ENCODE results near the gene PARVG.

The PARVG gene

GRCh38 chr22:44199866-44200265, 19.1 kb downstream of the PARVG start:
- DNase-seq: no peak

GRCh38 chr22:44200451-44200850, 19.7 kb downstream of the PARVG start:
- no peak for DNase-seq

- no peak for DNase-seq
These were observed 20.3 kb downstream of the PARVG start for GRCh38 chr22:44200855-44201550.

- DNase-seq: no peak
These were observed 20.9 kb downstream of the PARVG start for GRCh38 chr22:44201665-44202064.

GRCh38 chr22:44202261-44202789, 21.6 kb downstream of the PARVG start:
- DNase-seq: no peak

- DNase-seq: no peak
These were observed 22.5 kb downstream of the PARVG start for GRCh38 chr22:44203203-44203602.

- DNase-seq: no peak
These were observed 24.2 kb downstream of the PARVG start for GRCh38 chr22:44204739-44205515.

GRCh38 chr22:44205516-44206329, 25.0 kb downstream of the PARVG start:
- no peak for DNase-seq

GRCh38 chr22:44206330-44206645, 25.6 kb downstream of the PARVG start:
- no peak for DNase-seq

GRCh38 chr22:44206696-44207095, 26.0 kb downstream of the PARVG start:
- DNase-seq: no peak

GRCh38 chr22:44207173-44207980, 26.7 kb downstream of the PARVG start:
- DNase-seq: no peak

- DNase-seq: no peak
These were observed 27.2 kb downstream of the PARVG start for GRCh38 chr22:44207981-44208317.

GRCh38 chr22:44209343-44209742, 28.6 kb downstream of the PARVG start:
- DNase-seq: no peak

- DNase-seq: no peak
These were observed 30.0 kb downstream of the PARVG start for GRCh38 chr22:44210722-44211121.

GRCh38 chr22:44211256-44211945, 30.7 kb downstream of the PARVG start:
- DNase-seq: no peak

GRCh38 chr22:44211946-44212930, 31.5 kb downstream of the PARVG start:
- no peak for DNase-seq

- no peak for DNase-seq
These were observed 32.2 kb downstream of the PARVG start for GRCh38 chr22:44212936-44213335.

- DNase-seq: no peak
These were observed 32.8 kb downstream of the PARVG start for GRCh38 chr22:44213489-44214043.

- DNase-seq: no peak
These were observed 33.5 kb downstream of the PARVG start for GRCh38 chr22:44214187-44214586.

- DNase-seq: no peak
These were observed 34.0 kb downstream of the PARVG start for GRCh38 chr22:44214764-44215163.

- no peak for DNase-seq
These were observed 34.6 kb downstream of the PARVG start for GRCh38 chr22:44215287-44215686.

All from activated CD4-positive, alpha-beta T cell treated with anti-CD3 and anti-CD28 coated beads, Interleukin-2, amount 50 U/mL, for 1 hour (primary cell).